Fibroblast of gingiva (primary cell): Measurements from ENCODE around the gene RAB27B.

Source experiments
- DNase-seq: peaks from one replicate; pipeline ENCODE4 v3.0.0-alpha.2; 2011; ENCODE audit warnings: low read depth

RAB27B gene

GRCh38 chr18:54867131-54867530, 38.9 kb downstream of the RAB27B start:
- no peak for DNase-seq

- DNase-seq, result no peak
Observed at GRCh38 chr18:54871231-54871630, 43.0 kb downstream of the RAB27B start.

GRCh38 chr18:54872681-54873080, 44.4 kb downstream of the RAB27B start:
- DNase-seq, result no peak

GRCh38 chr18:54873884-54874255, 45.6 kb downstream of the RAB27B start:
- DNase-seq, result no peak

GRCh38 chr18:54875063-54875462, 46.8 kb downstream of the RAB27B start:
- DNase-seq, result no peak

GRCh38 chr18:54877076-54877475, 48.8 kb downstream of the RAB27B start:
- no peak for DNase-seq

- DNase-seq, result peak; percentile 3
Observed at GRCh38 chr18:54878159-54878622, 49.9 kb downstream of the RAB27B start.

- DNase-seq, result no peak
Observed at GRCh38 chr18:54878659-54879358, 50.5 kb downstream of the RAB27B start.

GRCh38 chr18:54879691-54880090, 51.4 kb downstream of the RAB27B start:
- DNase-seq, result no peak

- peak; percentile 35 for DNase-seq
Observed at GRCh38 chr18:54880395-54881105, 52.3 kb downstream of the RAB27B start.

- no peak for DNase-seq
Observed at GRCh38 chr18:54881229-54881768, 53.0 kb downstream of the RAB27B start.

- DNase-seq, result no peak
Observed at GRCh38 chr18:54882318-54882717, 54.0 kb downstream of the RAB27B start.

GRCh38 chr18:54883816-54884604, 55.7 kb downstream of the RAB27B start:
- DNase-seq, result peak; percentile 9

GRCh38 chr18:54888378-54888777, 60.1 kb downstream of the RAB27B start:
- DNase-seq, result no peak

GRCh38 chr18:54888933-54889332, 60.7 kb downstream of the RAB27B start:
- peak; percentile 53 for DNase-seq

GRCh38 chr18:54899500-54899899, 71.2 kb downstream of the RAB27B start:
- DNase-seq, result no peak

GRCh38 chr18:54900290-54900689, 72.0 kb downstream of the RAB27B start:
- no peak for DNase-seq

GRCh38 chr18:54904581-54904980, 76.3 kb downstream of the RAB27B start:
- DNase-seq, result no peak

- DNase-seq, result no peak
Observed at GRCh38 chr18:54905629-54906028, 77.4 kb downstream of the RAB27B start.

GRCh38 chr18:54906331-54907185, 78.3 kb downstream of the RAB27B start:
- DNase-seq, result no peak

- DNase-seq, result no peak
Observed at GRCh38 chr18:54909538-54909937, 81.3 kb downstream of the RAB27B start.
